ENCODE measurements around the gene SEC16B. TPM values are rescaled to one million over a fixed set of nuclear protein-coding genes. Genes with fewer than 3 reads are reported as not detected.
"Not testable (repeated sequence)": the region's sequence is repeated elsewhere in the genome, so short reads cannot be mapped to it uniquely, and the experiment has no call there.

The SEC16B gene
- total RNA-seq, 4 donors from 2014 or later = 0.47 to 2.3 (median 1.3) TPM

DNA sequence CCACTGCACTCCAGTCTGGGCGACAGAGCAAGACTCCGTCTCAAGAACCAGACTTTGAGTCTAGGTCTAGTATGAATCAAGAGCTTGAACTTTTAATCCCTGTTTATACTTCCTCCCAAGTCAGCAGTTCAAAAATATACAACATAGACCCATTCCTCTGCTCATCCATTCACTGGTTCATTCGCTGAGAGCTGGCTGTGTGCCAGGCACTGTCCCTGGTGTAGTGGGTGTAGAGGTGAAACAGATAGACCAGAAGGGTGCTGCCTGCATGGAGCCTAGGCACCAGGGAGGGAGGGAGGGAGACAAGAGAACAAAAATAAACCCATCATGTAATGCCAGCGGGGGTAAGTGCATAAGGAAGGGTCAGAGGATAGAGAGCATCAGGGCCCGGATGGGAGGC lies 25.5 kb upstream of the SEC16B start:
- H3K27me3 ChIP-seq = no peaks in the 10 kb centered on the region

DNA sequence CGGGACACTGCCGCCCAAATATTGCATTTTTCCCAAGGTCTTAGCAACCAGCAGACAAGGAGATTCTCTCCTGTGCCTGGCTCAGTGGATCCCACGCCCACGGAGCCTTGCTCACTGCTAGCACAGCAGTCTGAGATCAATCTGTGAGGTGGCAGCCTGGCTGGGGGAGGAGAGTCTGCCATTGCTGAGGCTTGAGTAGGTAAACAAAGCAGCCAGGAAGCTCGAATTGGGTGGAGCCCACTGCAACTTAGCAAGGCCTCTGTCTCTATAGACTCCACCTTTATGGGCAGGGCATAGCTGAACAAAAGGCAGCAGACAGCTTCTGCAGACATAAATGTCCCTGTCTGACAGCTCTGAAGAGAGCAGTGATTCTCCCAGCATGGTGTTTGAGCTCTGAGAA lies 16.4 kb upstream of the SEC16B start:
- H3K4me1 ChIP-seq = peaks cover 8 to 21% of the 10 kb centered on the region in 2 donors
- DNase-seq; H3K36me3 ChIP-seq; H3K27ac ChIP-seq; H3K4me3 ChIP-seq; in situ Hi-C loops (cut with MboI; ENCODE audit: low sequenced_read_pairs in 4 of 4); H3K27me3 ChIP-seq; ATAC-seq; H3K9me3 ChIP-seq; intact Hi-C loops (cut with DNase I; ENCODE audit: low total_unique reads): not testable (repeated sequence)

More for the DNA sequence above, 25.5 kb upstream of the SEC16B start:
- peaks cover 44 to 46% of the 10 kb centered on the region in 2 donors for H3K4me1 ChIP-seq
- ATAC-seq (no peak), DNase-seq (no peak)
- in situ Hi-C loops (cut with MboI; ENCODE audit: low sequenced_read_pairs in 4 of 4) = no loop called here
- no peaks in the 10 kb centered on the region for H3K36me3 ChIP-seq
- no peak overlapping the region for H3K4me3 ChIP-seq
- peak overlapping the region in 2 of 4 donors; percentile 85 to 88 for H3K27ac ChIP-seq
- TF ChIP-seq, protein P1, sequence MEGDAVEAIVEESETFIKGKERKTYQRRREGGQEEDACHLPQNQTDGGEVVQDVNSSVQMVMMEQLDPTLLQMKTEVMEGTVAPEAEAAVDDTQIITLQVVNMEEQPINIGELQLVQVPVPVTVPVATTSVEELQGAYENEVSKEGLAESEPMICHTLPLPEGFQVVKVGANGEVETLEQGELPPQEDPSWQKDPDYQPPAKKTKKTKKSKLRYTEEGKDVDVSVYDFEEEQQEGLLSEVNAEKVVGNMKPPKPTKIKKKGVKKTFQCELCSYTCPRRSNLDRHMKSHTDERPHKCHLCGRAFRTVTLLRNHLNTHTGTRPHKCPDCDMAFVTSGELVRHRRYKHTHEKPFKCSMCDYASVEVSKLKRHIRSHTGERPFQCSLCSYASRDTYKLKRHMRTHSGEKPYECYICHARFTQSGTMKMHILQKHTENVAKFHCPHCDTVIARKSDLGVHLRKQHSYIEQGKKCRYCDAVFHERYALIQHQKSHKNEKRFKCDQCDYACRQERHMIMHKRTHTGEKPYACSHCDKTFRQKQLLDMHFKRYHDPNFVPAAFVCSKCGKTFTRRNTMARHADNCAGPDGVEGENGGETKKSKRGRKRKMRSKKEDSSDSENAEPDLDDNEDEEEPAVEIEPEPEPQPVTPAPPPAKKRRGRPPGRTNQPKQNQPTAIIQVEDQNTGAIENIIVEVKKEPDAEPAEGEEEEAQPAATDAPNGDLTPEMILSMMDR (IDR thresholded peaks at IDR 0.05 in 4 of 5, conservative IDR thresholded peaks at IDR 0.05 in 1 of 5) = no peak
- TF ChIP-seq POLR2A (IDR thresholded peaks at IDR 0.05) = no peak
- H3K9me3 ChIP-seq = no peaks in the 10 kb centered on the region
- intact Hi-C loops (cut with DNase I; ENCODE audit: low total_unique reads) = loop anchor here (5.0 kb wide), 1 partner anchor 37 kb away; no protein-coding TSS in a partner anchor

DNA sequence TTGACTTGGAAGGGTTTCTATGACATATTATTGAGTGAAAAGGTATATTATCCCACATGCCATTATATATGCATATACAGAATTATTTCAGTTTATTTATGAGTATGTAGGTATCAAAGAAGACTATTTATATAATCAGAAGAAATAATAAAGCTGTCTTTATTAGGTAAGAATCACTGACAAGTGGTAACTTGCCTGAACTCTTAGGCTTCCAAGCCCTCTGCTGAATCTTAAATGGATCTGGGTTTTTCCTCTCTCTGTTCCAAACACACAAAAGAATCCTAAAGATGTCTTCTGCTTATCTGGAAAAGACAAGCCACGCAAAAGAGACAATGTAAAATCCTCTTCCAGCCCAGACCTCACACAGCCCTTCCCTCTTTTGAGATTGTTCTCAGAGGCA lies 14.9 kb upstream of the SEC16B start:
- in situ Hi-C loops (cut with MboI; ENCODE audit: low sequenced_read_pairs in 4 of 4) = no loop called here

DNA sequence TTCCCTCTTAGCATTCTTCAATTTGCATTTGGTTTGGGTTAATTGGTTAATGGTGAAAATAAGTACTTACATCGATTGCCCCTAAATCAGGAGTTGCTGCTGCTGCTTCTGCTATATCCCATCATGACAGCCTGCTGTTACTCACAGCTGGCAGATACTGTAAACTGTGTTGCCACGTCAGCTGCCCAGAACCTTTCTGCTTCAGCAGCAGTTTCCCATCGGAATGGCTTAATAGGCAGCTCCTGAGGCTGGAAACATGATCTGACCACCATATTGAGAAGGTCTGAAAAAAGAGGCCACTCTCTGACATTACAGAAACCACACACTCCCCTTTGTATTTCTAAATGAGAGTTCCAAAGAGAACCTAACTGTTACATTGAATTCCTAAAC lies 14.3 kb upstream of the SEC16B start:
- DNase-seq (peak; percentile 25 to 66), ATAC-seq (peak; percentile 98 to 100)
- Histone ChIP-seq H3K27ac (peak overlapping the region in 2 of 4 donors; percentile 3 to 32), H3K9me3 (no peaks in the 10 kb centered on the region), H3K27me3 (no peaks in the 10 kb centered on the region), H3K36me3 (no peaks in the 10 kb centered on the region), H3K4me3 (peak overlapping the region in 1 of 4 donors; percentile 1), H3K4me1 (peaks cover 8 to 24% of the 10 kb centered on the region in 2 donors)
- in situ Hi-C loops (cut with MboI; ENCODE audit: low sequenced_read_pairs in 4 of 4) (no loop called here), intact Hi-C loops (cut with DNase I; ENCODE audit: low total_unique reads) (no loop called here)
- TF ChIP-seq, protein P1 (IDR thresholded peaks at IDR 0.05 in 4 of 5, conservative IDR thresholded peaks at IDR 0.05 in 1 of 5) = no peak
- no peak for TF ChIP-seq POLR2A (IDR thresholded peaks at IDR 0.05)

More for the DNA sequence above, 14.9 kb upstream of the SEC16B start:
- DNase-seq = no peak
- no peaks in the 10 kb centered on the region for H3K27me3 ChIP-seq
- TF ChIP-seq, protein P1 (IDR thresholded peaks at IDR 0.05 in 4 of 5, conservative IDR thresholded peaks at IDR 0.05 in 1 of 5) = no peak
- no peak for TF ChIP-seq POLR2A (IDR thresholded peaks at IDR 0.05)
- ATAC-seq = no peak
- peak overlapping the region in 1 of 4 donors; percentile 32 for H3K27ac ChIP-seq
- H3K36me3 ChIP-seq = no peaks in the 10 kb centered on the region
- intact Hi-C loops (cut with DNase I; ENCODE audit: low total_unique reads) = no loop called here
- H3K4me1 ChIP-seq = peaks cover 8 to 21% of the 10 kb centered on the region in 2 donors
- H3K4me3 ChIP-seq = no peak overlapping the region
- H3K9me3 ChIP-seq = no peaks in the 10 kb centered on the region

- Histone ChIP-seq H3K4me1 (peaks cover 8 to 29% of the 10 kb centered on the region in 2 donors), H3K4me3 (peak overlapping the region in 1 of 4 donors; percentile 1), H3K36me3 (no peaks in the 10 kb centered on the region), H3K27ac (peak overlapping the region in 2 of 4 donors; percentile 3 to 15), H3K9me3 (no peaks in the 10 kb centered on the region), H3K27me3 (no peaks in the 10 kb centered on the region)
- DNase-seq (no peak), ATAC-seq (peak; percentile 13 to 28)
- TF ChIP-seq POLR2A (IDR thresholded peaks at IDR 0.05) = no peak
- TF ChIP-seq, protein P1 (IDR thresholded peaks at IDR 0.05 in 4 of 5, conservative IDR thresholded peaks at IDR 0.05 in 1 of 5) = no peak
- in situ Hi-C loops (cut with MboI; ENCODE audit: low sequenced_read_pairs in 4 of 4) (no loop called here), intact Hi-C loops (cut with DNase I; ENCODE audit: low total_unique reads) (no loop called here)
Observed at GRCh38 chr1:177983482-177984135, 13.8 kb upstream of the SEC16B start.

All from gastrocnemius medialis (tissue), 4 donors.